ENCODE measurements around the gene TBC1D5.

TBC1D5 gene

GRCh38 chr3:17154221-17154620 is 588.2 kb downstream of the TBC1D5 start:
- no peaks in the 10 kb centered on the region for H3K27me3 ChIP-seq (ENCODE audit: control insufficient read depth, low read length)
- no peak overlapping the region for H3K4me3 ChIP-seq (ENCODE audit: low read length)
- TF ChIP-seq CTCF (IDR thresholded peaks at IDR 0.05; ENCODE audit: low read depth, low read length, poor library complexity, severe bottlenecking) (no peak), EZH2phosphoT487 (IDR thresholded peaks at IDR 0.05; ENCODE audit: borderline replicate concordance, low read length) (no peak)
- no peaks in the 10 kb centered on the region for H3K36me3 ChIP-seq (ENCODE audit: control insufficient read depth, low read length)
- H3K4me1 ChIP-seq (ENCODE audit: control insufficient read depth, low read length) = no peaks in the 10 kb centered on the region
- H3F3A ChIP-seq (ENCODE audit: control insufficient read depth, insufficient read depth) = no peaks in the 10 kb centered on the region
- H3K9me3 ChIP-seq (ENCODE audit: control insufficient read depth, insufficient read depth, low read length) = no peaks in the 10 kb centered on the region
- H3K27ac ChIP-seq (ENCODE audit: low read depth, low read length) = no peak overlapping the region
- H3K4me2 ChIP-seq (ENCODE audit: low read length) = no peak overlapping the region
- no peaks in the 10 kb centered on the region for H3K9me2 ChIP-seq (replicated peaks; ENCODE audit: control insufficient read depth, low read length)
- no peaks in the 10 kb centered on the region for H4K20me1 ChIP-seq (ENCODE audit: control insufficient read depth, insufficient read depth, low read depth, low read length)
- H3K79me2 ChIP-seq (ENCODE audit: control insufficient read depth, low read length) = no peaks in the 10 kb centered on the region

- Histone ChIP-seq H3K4me2 (ENCODE audit: low read length) (no peak overlapping the region), H3K4me3 (ENCODE audit: low read length) (no peak overlapping the region), H4K20me1 (ENCODE audit: control insufficient read depth, insufficient read depth, low read depth, low read length) (no peaks in the 10 kb centered on the region), H3K27me3 (ENCODE audit: control insufficient read depth, low read length) (no peaks in the 10 kb centered on the region), H3K9me3 (ENCODE audit: control insufficient read depth, insufficient read depth, low read length) (no peaks in the 10 kb centered on the region), H3K79me2 (ENCODE audit: control insufficient read depth, low read length) (no peaks in the 10 kb centered on the region), H3K36me3 (ENCODE audit: control insufficient read depth, low read length) (no peaks in the 10 kb centered on the region), H3K27ac (ENCODE audit: low read depth, low read length) (no peak overlapping the region), H3K9me2 (replicated peaks; ENCODE audit: control insufficient read depth, low read length) (no peaks in the 10 kb centered on the region), H3F3A (ENCODE audit: control insufficient read depth, insufficient read depth) (no peaks in the 10 kb centered on the region), H3K4me1 (ENCODE audit: control insufficient read depth, low read length) (no peaks in the 10 kb centered on the region)
- TF ChIP-seq CTCF (IDR thresholded peaks at IDR 0.05; ENCODE audit: low read depth, low read length, poor library complexity, severe bottlenecking) (no peak), EZH2phosphoT487 (IDR thresholded peaks at IDR 0.05; ENCODE audit: borderline replicate concordance, low read length) (no peak)
These were observed 589.2 kb downstream of the TBC1D5 start for GRCh38 chr3:17153209-17153608.

GRCh38 chr3:17151598-17152373 is 590.6 kb downstream of the TBC1D5 start:
- H3K79me2 ChIP-seq (ENCODE audit: control insufficient read depth, low read length) = no peaks in the 10 kb centered on the region
- no peaks in the 10 kb centered on the region for H3K4me1 ChIP-seq (ENCODE audit: control insufficient read depth, low read length)
- no peaks in the 10 kb centered on the region for H3K9me3 ChIP-seq (ENCODE audit: control insufficient read depth, insufficient read depth, low read length)
- no peaks in the 10 kb centered on the region for H3K27me3 ChIP-seq (ENCODE audit: control insufficient read depth, low read length)
- no peaks in the 10 kb centered on the region for H4K20me1 ChIP-seq (ENCODE audit: control insufficient read depth, insufficient read depth, low read depth, low read length)
- no peak overlapping the region for H3K4me2 ChIP-seq (ENCODE audit: low read length)
- H3K9me2 ChIP-seq (replicated peaks; ENCODE audit: control insufficient read depth, low read length) = no peaks in the 10 kb centered on the region
- H3F3A ChIP-seq (ENCODE audit: control insufficient read depth, insufficient read depth) = no peaks in the 10 kb centered on the region
- no peak overlapping the region for H3K4me3 ChIP-seq (ENCODE audit: low read length)
- TF ChIP-seq EZH2phosphoT487 (IDR thresholded peaks at IDR 0.05; ENCODE audit: borderline replicate concordance, low read length) (no peak), CTCF (IDR thresholded peaks at IDR 0.05; ENCODE audit: low read depth, low read length, poor library complexity, severe bottlenecking) (no peak)
- no peaks in the 10 kb centered on the region for H3K36me3 ChIP-seq (ENCODE audit: control insufficient read depth, low read length)
- H3K27ac ChIP-seq (ENCODE audit: low read depth, low read length) = no peak overlapping the region
